Mesenchymal stem cell (in vitro differentiated cells and primary cell): ENCODE measurements around the gene C3orf85.

Experiments
- DNase-seq: peaks from one replicate; pipeline ENCODE4 v3.0.0-alpha.2; 2013
- H2AFZ ChIP-seq: one replicate; pipeline ENCODE4 v1.6.1; 2013; ENCODE audit warnings: low read depth, mild to moderate bottlenecking, control low read depth, inconsistent platforms, low read length, moderate library complexity
- H2AK5ac ChIP-seq: 2 replicates; pipeline ENCODE4 v1.6.1; 2013; ENCODE audit warnings: low read length, moderate library complexity, mild to moderate bottlenecking, inconsistent platforms; ENCODE audit not compliant: severe bottlenecking
- H2BK120ac ChIP-seq: one replicate; pipeline ENCODE4 v1.6.1; 2013; ENCODE audit warnings: low read depth, mild to moderate bottlenecking, inconsistent platforms, low read length, moderate library complexity
- H2BK12ac ChIP-seq, 2 experiments: one replicate each; pipeline ENCODE4 v1.6.1; 2013; ENCODE audit warnings: inconsistent platforms in 2 of 2, low read length in 2 of 2, mild to moderate bottlenecking in 2 of 2, moderate library complexity in 2 of 2, control low read depth in 1 of 2
- H2BK15ac ChIP-seq: one replicate; pipeline ENCODE4 v1.6.1; 2013; ENCODE audit warnings: mild to moderate bottlenecking, low read depth, inconsistent platforms; ENCODE audit not compliant: poor library complexity, severe bottlenecking
- H2BK5ac ChIP-seq: 2 replicates; pipeline ENCODE4 v1.6.1; 2013; ENCODE audit warnings: low read depth, mild to moderate bottlenecking, low read length, control low read depth, inconsistent platforms; ENCODE audit not compliant: poor library complexity, severe bottlenecking
- H3K14ac ChIP-seq, 2 experiments: one replicate each; pipeline ENCODE4 v1.6.1; 2013; ENCODE audit warnings: inconsistent platforms in 2 of 2, low read length in 2 of 2, control low read depth in 1 of 2, mild to moderate bottlenecking in 1 of 2, moderate library complexity in 1 of 2
- H3K18ac ChIP-seq, 2 experiments: one replicate each; pipeline ENCODE4 v1.6.1; 2013; ENCODE audit warnings: inconsistent platforms in 2 of 2, low read length in 2 of 2, control low read depth in 1 of 2, low read depth in 1 of 2, mild to moderate bottlenecking in 1 of 2
- H3K23ac ChIP-seq, 2 experiments: one replicate each; pipeline ENCODE4 v1.6.1; 2013; ENCODE audit warnings: inconsistent platforms in 2 of 2, low read length in 2 of 2, mild to moderate bottlenecking in 2 of 2, moderate library complexity in 2 of 2, control low read depth in 1 of 2
- H3K27ac ChIP-seq: 2 replicates; pipeline ENCODE4 v1.5.1; 2013; ENCODE audit warnings: mild to moderate bottlenecking, moderate library complexity, low read length, control low read depth, inconsistent platforms; ENCODE audit not compliant: poor library complexity, severe bottlenecking
- H3K27me3 ChIP-seq, 2 experiments: 2 replicates each; pipeline versions ENCODE4 v1.6.1 to v1.7.0; 2013; ENCODE audit warnings: low read length in 2 of 2, mild to moderate bottlenecking in 2 of 2, moderate library complexity in 2 of 2, control low read depth in 1 of 2, inconsistent platforms in 1 of 2; ENCODE audit not compliant: control insufficient read depth in 1 of 2, insufficient read depth in 1 of 2
- H3K36me3 ChIP-seq, 2 experiments: 2 replicates each; pipeline versions ENCODE4 v1.6.1 to v1.7.0; 2013; ENCODE audit warnings: low read length in 2 of 2, control low read depth in 1 of 2, inconsistent platforms in 1 of 2, low read depth in 1 of 2, mild to moderate bottlenecking in 1 of 2; ENCODE audit not compliant: insufficient read depth in 2 of 2, control insufficient read depth in 1 of 2
- H3K4ac ChIP-seq, 2 experiments: one replicate each; pipeline ENCODE4 v1.6.1; 2013; ENCODE audit warnings: inconsistent platforms in 2 of 2, low read length in 2 of 2, mild to moderate bottlenecking in 2 of 2, moderate library complexity in 2 of 2, control low read depth in 1 of 2, low read depth in 1 of 2
- H3K4me1 ChIP-seq: 2 replicates; pipeline ENCODE4 v1.6.1; 2013; ENCODE audit warnings: low read depth, low read length, control low read depth; ENCODE audit not compliant: control insufficient read depth, insufficient read depth
- H3K4me2 ChIP-seq: 2 replicates; pipeline ENCODE4 v1.6.1; 2013; ENCODE audit warnings: low read length, mild to moderate bottlenecking, inconsistent platforms; ENCODE audit not compliant: poor library complexity, severe bottlenecking
- H3K4me3 ChIP-seq, 2 experiments: 2 replicates each; pipeline versions ENCODE4 v1.5.1 to v1.7.0; 2013; ENCODE audit warnings: low read length in 2 of 2, mild to moderate bottlenecking in 2 of 2, control low read depth in 1 of 2, low read depth in 1 of 2; ENCODE audit not compliant: insufficient read depth in 1 of 2
- H3K79me1 ChIP-seq: replicated peaks from 2 replicates; pipeline ENCODE4 v1.6.1; 2013; ENCODE audit warnings: mild to moderate bottlenecking, control low read depth, low read length, inconsistent platforms; ENCODE audit not compliant: poor library complexity, severe bottlenecking
- H3K9ac ChIP-seq: 2 replicates; pipeline ENCODE4 v1.7.0; 2013; ENCODE audit warnings: mild to moderate bottlenecking, low read length, moderate library complexity
- H3K9me3 ChIP-seq: 2 replicates; pipeline ENCODE4 v1.7.0; 2013; ENCODE audit warnings: mild to moderate bottlenecking, low read length; ENCODE audit not compliant: control insufficient read depth
- H4K8ac ChIP-seq: one replicate; pipeline ENCODE4 v1.6.1; 2013; ENCODE audit warnings: inconsistent platforms, mild to moderate bottlenecking, low read length, moderate library complexity
- H4K91ac ChIP-seq: one replicate; pipeline ENCODE4 v1.6.1; 2013; ENCODE audit warnings: mild to moderate bottlenecking, low read length, inconsistent platforms
- WGBS: methylation state at CpG from one replicate; pipeline ENCODE4 v1.1.7; 2013; ENCODE audit warnings: mixed read lengths; 5-methylcytosine and 5-hydroxymethylcytosine counted together

The C3orf85 gene

GRCh38 chr3:109171479-109171878 lies 35.0 kb downstream of the C3orf85 start:
- no peak for DNase-seq
- no peak overlapping the region for H3K14ac ChIP-seq
- H4K91ac ChIP-seq, result no peak overlapping the region
- H2AK5ac ChIP-seq, result no peak overlapping the region
- no peaks in the 10 kb centered on the region for H3K4me1 ChIP-seq
- H2BK5ac ChIP-seq, result no peak overlapping the region
- no peak overlapping the region for H3K4me3 ChIP-seq
- peaks cover 0 to 15% of the 10 kb centered on the region in 2 experiments for H3K27me3 ChIP-seq
- H2BK15ac ChIP-seq, result no peak overlapping the region
- H2BK120ac ChIP-seq, result no peak overlapping the region
- no peak overlapping the region for H3K23ac ChIP-seq
- H3K36me3 ChIP-seq, result no peaks in the 10 kb centered on the region
- H3K9ac ChIP-seq, result no peak overlapping the region
- H3K79me1 ChIP-seq, result no peaks in the 10 kb centered on the region
- no peaks in the 10 kb centered on the region for H3K9me3 ChIP-seq
- H3K18ac ChIP-seq, result no peak overlapping the region
- 83% methylated on average over 3 of the region's 3 CpGs for WGBS
- H3K4me2 ChIP-seq, result no peak overlapping the region
- H2AFZ ChIP-seq, result no peak overlapping the region
- no peak overlapping the region for H2BK12ac ChIP-seq
- no peak overlapping the region for H3K27ac ChIP-seq
- H4K8ac ChIP-seq, result no peak overlapping the region
- H3K4ac ChIP-seq, result no peak overlapping the region

GRCh38 chr3:109175411-109175810 lies 38.9 kb downstream of the C3orf85 start:
- Histone ChIP-seq H3K9me3 (no peaks in the 10 kb centered on the region), H2BK5ac (no peak overlapping the region), H3K27ac (no peak overlapping the region), H3K4ac (no peak overlapping the region), H3K27me3 (peaks cover 0 to 4% of the 10 kb centered on the region in 2 experiments), H4K8ac (no peak overlapping the region), H3K23ac (no peak overlapping the region), H3K4me1 (no peaks in the 10 kb centered on the region), H3K4me3 (no peak overlapping the region), H2BK15ac (no peak overlapping the region), H4K91ac (no peak overlapping the region), H3K9ac (no peak overlapping the region), H3K79me1 (no peaks in the 10 kb centered on the region), H2BK12ac (no peak overlapping the region), H2AFZ (no peak overlapping the region), H2BK120ac (no peak overlapping the region), H3K4me2 (no peak overlapping the region), H3K36me3 (no peaks in the 10 kb centered on the region), H2AK5ac (no peak overlapping the region), H3K14ac (no peak overlapping the region), H3K18ac (no peak overlapping the region)
- DNase-seq, result peak; percentile 72
- WGBS, result 60% methylated on average over 3 of the region's 3 CpGs

GRCh38 chr3:109176726-109177125 lies 40.2 kb downstream of the C3orf85 start:
- H4K91ac ChIP-seq, result no peak overlapping the region
- no peak overlapping the region for H3K18ac ChIP-seq

GRCh38 chr3:109177908-109178307 lies 41.4 kb downstream of the C3orf85 start:
- Histone ChIP-seq H2BK15ac (no peak overlapping the region), H3K79me1 (no peaks in the 10 kb centered on the region), H2AFZ (no peak overlapping the region), H3K36me3 (no peaks in the 10 kb centered on the region), H3K4me2 (no peak overlapping the region), H4K91ac (no peak overlapping the region), H3K4me3 (no peak overlapping the region), H2BK120ac (no peak overlapping the region), H3K4me1 (no peaks in the 10 kb centered on the region), H3K23ac (no peak overlapping the region), H3K27ac (no peak overlapping the region), H3K27me3 (no peaks in the 10 kb centered on the region), H2BK12ac (no peak overlapping the region), H3K9me3 (no peaks in the 10 kb centered on the region), H3K18ac (no peak overlapping the region), H4K8ac (no peak overlapping the region), H2BK5ac (no peak overlapping the region), H2AK5ac (no peak overlapping the region), H3K9ac (no peak overlapping the region), H3K4ac (no peak overlapping the region), H3K14ac (no peak overlapping the region)
- DNase-seq, result peak; percentile 62
- 84% methylated on average over 5 of the region's 5 CpGs for WGBS

More at GRCh38 chr3:109176726-109177125, 40.2 kb downstream of the C3orf85 start:
- H4K8ac ChIP-seq, result no peak overlapping the region
- no peak overlapping the region for H2BK5ac ChIP-seq
- DNase-seq, result no peak
- H2BK120ac ChIP-seq, result no peak overlapping the region
- 97% methylated on average over 4 of the region's 4 CpGs for WGBS
- H2AFZ ChIP-seq, result no peak overlapping the region
- H3K4ac ChIP-seq, result no peak overlapping the region
- no peak overlapping the region for H3K27ac ChIP-seq
- no peak overlapping the region for H2BK15ac ChIP-seq
- H3K36me3 ChIP-seq, result no peaks in the 10 kb centered on the region
- no peak overlapping the region for H3K4me2 ChIP-seq
- H3K27me3 ChIP-seq, result no peaks in the 10 kb centered on the region
- no peaks in the 10 kb centered on the region for H3K79me1 ChIP-seq
- no peak overlapping the region for H2BK12ac ChIP-seq
- H3K9ac ChIP-seq, result no peak overlapping the region
- H3K4me3 ChIP-seq, result no peak overlapping the region
- no peaks in the 10 kb centered on the region for H3K4me1 ChIP-seq
- no peak overlapping the region for H3K14ac ChIP-seq
- H2AK5ac ChIP-seq, result no peak overlapping the region
- no peaks in the 10 kb centered on the region for H3K9me3 ChIP-seq
- H3K23ac ChIP-seq, result no peak overlapping the region
